Endodermal cell (in vitro differentiated cells): ENCODE data around the gene PRDM15. TPM values are rescaled to one million over a fixed set of nuclear protein-coding genes. Genes with fewer than 3 reads are reported as not detected.

Experiments used
- DNase-seq: peaks from one replicate; pipeline ENCODE4 v3.0.0-alpha.2; 2017
- H3K27ac ChIP-seq: 2 replicates; pipeline ENCODE4 v1.5.1; 2013; ENCODE audit warnings: mild to moderate bottlenecking, low read depth, low read length, moderate library complexity
- H3K27me3 ChIP-seq: 2 replicates; pipeline ENCODE4 v1.6.1; 2013; ENCODE audit warnings: mild to moderate bottlenecking, low read length, moderate library complexity; ENCODE audit not compliant: insufficient read depth, control insufficient read depth, poor library complexity, severe bottlenecking
- H3K36me3 ChIP-seq: 2 replicates; pipeline ENCODE4 v1.7.0; 2013; ENCODE audit warnings: mild to moderate bottlenecking, low read length, moderate library complexity; ENCODE audit not compliant: control insufficient read depth, insufficient read depth
- H3K4me1 ChIP-seq: one replicate; pipeline ENCODE4 v1.7.0; 2013; ENCODE audit warnings: low read length; ENCODE audit not compliant: control insufficient read depth, insufficient read depth
- H3K4me3 ChIP-seq: 2 replicates; pipeline ENCODE4 v1.5.1; 2013; ENCODE audit warnings: mild to moderate bottlenecking, low read length, moderate library complexity
- H3K9ac ChIP-seq: 2 replicates; pipeline ENCODE4 v1.6.1; 2013; ENCODE audit warnings: mild to moderate bottlenecking, low read length, moderate library complexity; ENCODE audit not compliant: poor library complexity, severe bottlenecking; ENCODE audit errors: extremely low read depth
- H3K9me3 ChIP-seq: 2 replicates; pipeline ENCODE4 v1.6.1; 2013; ENCODE audit warnings: mild to moderate bottlenecking, low read length, moderate library complexity; ENCODE audit not compliant: control insufficient read depth
- H3K27ac Mint-ChIP-seq: 2 replicates; pipeline ENCODE4 v1.8.0; 2020; ENCODE audit warnings: mixed read lengths
- H3K27me3 Mint-ChIP-seq: 2 replicates; pipeline ENCODE4 v1.8.0; 2021; ENCODE audit warnings: mild to moderate bottlenecking, mixed read lengths; ENCODE audit not compliant: insufficient read depth
- H3K36me3 Mint-ChIP-seq: 2 replicates; pipeline ENCODE4 v1.8.0; 2020; ENCODE audit warnings: low read depth, mixed read lengths
- H3K4me1 Mint-ChIP-seq: 2 replicates; pipeline ENCODE4 v1.8.0; 2020; ENCODE audit warnings: mixed read lengths
- H3K4me3 Mint-ChIP-seq: 2 replicates; pipeline ENCODE4 v1.8.0; 2020; ENCODE audit warnings: mild to moderate bottlenecking, moderate library complexity, mixed read lengths
- H3K9me3 Mint-ChIP-seq: 2 replicates; pipeline ENCODE4 v1.8.0; 2020; ENCODE audit warnings: mild to moderate bottlenecking, mixed read lengths
- CTCF ChIP-seq: fragments of 200-600 bp; sonication (generic); conservative IDR thresholded peaks from 2 replicates; pipeline ENCODE4 v1.5.0; 2021; ENCODE audit warnings: antibody characterized with exemption, mild to moderate bottlenecking
- WGBS, 2 experiments: methylation state at CpG; one replicate each; pipeline versions ENCODE4 v1.1.5 to v1.1.7; 2013; ENCODE audit warnings: missing lambda C conversion rate in 2 of 2, mixed read lengths in 1 of 2; ENCODE audit not compliant: insufficient coverage in 1 of 2, insufficient read length in 1 of 2; 5-methylcytosine and 5-hydroxymethylcytosine counted together
- total RNA-seq, 2 donors: library from RNA; stranded (reverse); fragmentation: NEBNext Ultra II Directional in 1 of 2; extraction: Animal tissue kit (Norgen Biotek cat#: 25700) in 1 of 2; gene quantifications; 2 replicates in 1 of 2; 3 replicates in 1 of 2; pipeline ENCODE4 v1.2.1, GENCODE V29; 2021

PRDM15 gene
- total RNA-seq, 2 donors from 2014 or later = 8.8 to 10.1 TPM

GRCh38 chr21:41913230-41913629 lies 34.1 kb upstream of the PRDM15 start:
- Mint-ChIP-seq H3K36me3 (peaks cover 48% of the 10 kb centered on the region), H3K27ac (no peak overlapping the region), H3K9me3 (no peaks in the 10 kb centered on the region), H3K4me1 (no peaks in the 10 kb centered on the region), H3K4me3 (no peak overlapping the region), H3K27me3 (no peaks in the 10 kb centered on the region)
- Histone ChIP-seq H3K27ac (no peak overlapping the region), H3K27me3 (no peaks in the 10 kb centered on the region), H3K9me3 (no peaks in the 10 kb centered on the region), H3K4me3 (no peak overlapping the region), H3K9ac (no peak overlapping the region), H3K4me1 (no peaks in the 10 kb centered on the region), H3K36me3 (peaks cover 28% of the 10 kb centered on the region)
- TF ChIP-seq CTCF = no peak
- no peak for DNase-seq
- 93 to 97% methylated on average over 4 to 9 of the region's 9 CpGs for WGBS, 2 experiments

GRCh38 chr21:41908829-41909228 lies 29.7 kb upstream of the PRDM15 start:
- no peak overlapping the region for H3K4me3 ChIP-seq
- 94 to 100% methylated on average over 1 to 3 of the region's 3 CpGs for WGBS, 2 experiments
- Mint-ChIP-seq H3K9me3 (no peaks in the 10 kb centered on the region), H3K4me3 (no peak overlapping the region), H3K4me1 (peaks cover 6% of the 10 kb centered on the region), H3K27ac (no peak overlapping the region), H3K27me3 (no peaks in the 10 kb centered on the region), H3K36me3 (peaks cover 41% of the 10 kb centered on the region)
- no peaks in the 10 kb centered on the region for H3K4me1 ChIP-seq
- peaks cover 31% of the 10 kb centered on the region for H3K36me3 ChIP-seq
- H3K27me3 ChIP-seq = no peaks in the 10 kb centered on the region
- no peak overlapping the region for H3K27ac ChIP-seq
- no peak for DNase-seq
- H3K9me3 ChIP-seq = no peaks in the 10 kb centered on the region
- no peak overlapping the region for H3K9ac ChIP-seq
- no peak for TF ChIP-seq CTCF

GRCh38 chr21:41907496-41908258 lies 28.5 kb upstream of the PRDM15 start:
- no peak overlapping the region for H3K4me3 Mint-ChIP-seq
- no peaks in the 10 kb centered on the region for H3K9me3 Mint-ChIP-seq
- Histone ChIP-seq H3K36me3 (peaks cover 24% of the 10 kb centered on the region), H3K9me3 (no peaks in the 10 kb centered on the region), H3K4me1 (no peaks in the 10 kb centered on the region), H3K27me3 (no peaks in the 10 kb centered on the region), H3K4me3 (no peak overlapping the region), H3K9ac (no peak overlapping the region), H3K27ac (no peak overlapping the region)
- H3K4me1 Mint-ChIP-seq = peaks cover 6% of the 10 kb centered on the region
- no peak for TF ChIP-seq CTCF
- DNase-seq = no peak
- 91% methylated on average over 34 to 36 of the region's 36 CpGs for WGBS, 2 experiments
- H3K27ac Mint-ChIP-seq = no peak overlapping the region
- no peaks in the 10 kb centered on the region for H3K27me3 Mint-ChIP-seq
- peaks cover 36% of the 10 kb centered on the region for H3K36me3 Mint-ChIP-seq
